Measurements from ENCODE around the gene SPARCL1.

GRCh38 chr4:87427518-87427868 lies 101.7 kb downstream of the SPARCL1 start:
- TF ChIP-seq, protein P1, sequence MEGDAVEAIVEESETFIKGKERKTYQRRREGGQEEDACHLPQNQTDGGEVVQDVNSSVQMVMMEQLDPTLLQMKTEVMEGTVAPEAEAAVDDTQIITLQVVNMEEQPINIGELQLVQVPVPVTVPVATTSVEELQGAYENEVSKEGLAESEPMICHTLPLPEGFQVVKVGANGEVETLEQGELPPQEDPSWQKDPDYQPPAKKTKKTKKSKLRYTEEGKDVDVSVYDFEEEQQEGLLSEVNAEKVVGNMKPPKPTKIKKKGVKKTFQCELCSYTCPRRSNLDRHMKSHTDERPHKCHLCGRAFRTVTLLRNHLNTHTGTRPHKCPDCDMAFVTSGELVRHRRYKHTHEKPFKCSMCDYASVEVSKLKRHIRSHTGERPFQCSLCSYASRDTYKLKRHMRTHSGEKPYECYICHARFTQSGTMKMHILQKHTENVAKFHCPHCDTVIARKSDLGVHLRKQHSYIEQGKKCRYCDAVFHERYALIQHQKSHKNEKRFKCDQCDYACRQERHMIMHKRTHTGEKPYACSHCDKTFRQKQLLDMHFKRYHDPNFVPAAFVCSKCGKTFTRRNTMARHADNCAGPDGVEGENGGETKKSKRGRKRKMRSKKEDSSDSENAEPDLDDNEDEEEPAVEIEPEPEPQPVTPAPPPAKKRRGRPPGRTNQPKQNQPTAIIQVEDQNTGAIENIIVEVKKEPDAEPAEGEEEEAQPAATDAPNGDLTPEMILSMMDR (IDR thresholded peaks at IDR 0.05 in 4 of 5, conservative IDR thresholded peaks at IDR 0.05 in 1 of 5), result no peak
- TF ChIP-seq POLR2A (IDR thresholded peaks at IDR 0.05), result no peak
